Stimulated activated CD8-positive, alpha-beta memory T cell treated with anti-CD3 and anti-CD28 coated beads, Interleukin-4, amount 100 ng/mL, for 4 hours (primary cell): ENCODE results near the gene DARS2.

Source experiments
- DNase-seq, 2 donors: peaks; one replicate each; pipeline ENCODE4 v3.0.0-alpha.2; 2020; ENCODE audit warnings: low read depth in 2 of 2, low spot score in 1 of 2

Gene DARS2

GRCh38 chr1:173886746-173887611, 62.5 kb downstream of the DARS2 start:
- DNase-seq: no peak

DNA sequence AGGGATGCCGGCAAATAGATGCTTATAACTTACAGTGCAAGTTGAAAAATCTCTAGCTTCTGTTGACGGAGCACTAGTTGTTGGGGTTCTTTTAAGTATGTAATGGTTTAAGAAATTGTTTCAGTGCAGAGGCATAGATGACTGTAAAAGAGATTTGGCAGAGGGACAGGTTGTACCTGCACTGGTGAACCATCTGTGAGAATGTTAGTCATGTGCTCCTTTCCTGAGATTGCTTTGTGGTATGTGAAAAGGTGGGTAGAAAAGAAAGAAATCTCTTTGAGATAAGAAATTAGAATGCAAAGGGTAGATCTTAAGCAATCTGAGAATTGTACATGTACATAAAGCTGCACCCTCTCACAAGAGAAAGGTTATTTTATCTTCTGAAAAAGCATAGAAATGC, 63.2 kb downstream of the DARS2 start:
- no peak for DNase-seq

GRCh38 chr1:173888749-173889148, 64.3 kb downstream of the DARS2 start:
- DNase-seq: no peak

- DNase-seq: no peak
Measured at GRCh38 chr1:173889885-173890284, 65.4 kb downstream of the DARS2 start.

GRCh38 chr1:173893611-173894010, 69.1 kb downstream of the DARS2 start:
- no peak for DNase-seq

DNA sequence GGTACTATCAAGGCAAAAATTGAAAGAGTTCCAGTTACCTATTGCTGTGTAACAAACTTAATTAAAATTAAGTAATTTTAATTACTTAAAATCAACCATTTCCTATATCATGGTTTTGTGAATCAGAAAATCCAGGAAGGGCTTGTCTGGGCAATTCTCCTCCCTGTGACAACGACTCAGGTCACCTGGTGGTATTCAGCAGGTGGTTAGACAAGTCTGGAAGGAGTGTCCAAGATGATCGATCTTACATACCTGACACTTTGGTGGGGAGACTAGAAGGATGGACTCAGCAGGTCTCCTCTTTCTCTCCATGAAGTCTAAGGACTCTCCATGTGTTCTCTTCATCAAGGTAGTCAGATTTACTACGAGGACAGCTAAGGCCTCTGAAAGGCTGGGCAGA, 69.7 kb downstream of the DARS2 start:
- no peak for DNase-seq

GRCh38 chr1:173900427-173900826, 76.0 kb downstream of the DARS2 start:
- no peak for DNase-seq

DNA sequence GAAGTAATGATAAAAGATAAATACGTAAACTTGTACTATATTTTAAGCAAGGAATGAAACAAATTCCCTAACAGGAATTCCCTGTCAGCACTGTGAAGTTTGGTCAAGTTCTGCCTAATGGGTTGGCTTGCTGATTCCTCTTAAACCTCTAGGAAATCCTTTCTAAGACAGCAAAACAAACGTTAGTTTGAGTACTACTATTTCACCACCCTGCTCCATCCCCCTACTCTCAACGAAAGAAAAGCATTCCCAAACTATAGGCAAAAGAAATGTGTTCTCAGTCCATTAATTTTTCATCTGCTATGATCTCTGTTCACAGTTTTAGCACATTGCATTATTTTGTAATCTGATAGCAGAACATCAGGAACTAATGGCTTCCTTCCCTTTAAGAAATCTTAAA, 76.5 kb downstream of the DARS2 start:
- DNase-seq: no peak

DNA sequence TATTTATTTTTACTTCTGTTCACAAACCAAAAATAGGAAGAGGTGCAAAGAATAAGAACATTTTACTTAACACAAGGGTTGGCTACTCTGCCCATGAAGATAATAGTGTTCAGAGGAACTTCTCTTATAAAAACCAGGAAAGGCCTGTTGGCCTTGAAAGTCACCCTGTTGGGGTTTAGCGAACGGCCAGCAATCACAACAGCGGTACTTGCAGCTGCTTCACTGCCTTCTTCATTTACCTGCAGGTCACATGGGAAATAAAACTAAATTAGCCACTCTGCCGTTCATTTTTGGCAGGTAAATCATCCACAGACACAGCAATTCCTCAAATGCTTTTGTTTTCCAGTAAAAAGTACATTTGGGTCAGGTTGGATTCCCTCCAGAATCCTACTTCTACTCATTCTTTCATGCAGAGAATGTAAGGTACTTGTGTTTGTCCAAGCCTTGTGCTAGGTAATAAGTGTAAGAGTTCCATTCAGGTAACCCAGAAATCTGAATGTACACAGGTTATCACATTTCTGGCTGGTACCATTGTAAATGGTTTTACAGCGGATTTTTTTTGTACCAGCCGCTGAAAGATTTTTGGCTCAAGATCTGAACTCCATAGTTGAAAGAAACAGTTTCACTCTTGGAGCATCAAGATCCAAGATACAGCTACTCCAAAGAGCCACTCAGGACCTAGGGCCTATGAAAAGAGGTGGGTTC, 79.5 kb downstream of the DARS2 start:
- no peak for DNase-seq
